ENCODE results near the gene NMNAT3.

The NMNAT3 gene

DNA sequence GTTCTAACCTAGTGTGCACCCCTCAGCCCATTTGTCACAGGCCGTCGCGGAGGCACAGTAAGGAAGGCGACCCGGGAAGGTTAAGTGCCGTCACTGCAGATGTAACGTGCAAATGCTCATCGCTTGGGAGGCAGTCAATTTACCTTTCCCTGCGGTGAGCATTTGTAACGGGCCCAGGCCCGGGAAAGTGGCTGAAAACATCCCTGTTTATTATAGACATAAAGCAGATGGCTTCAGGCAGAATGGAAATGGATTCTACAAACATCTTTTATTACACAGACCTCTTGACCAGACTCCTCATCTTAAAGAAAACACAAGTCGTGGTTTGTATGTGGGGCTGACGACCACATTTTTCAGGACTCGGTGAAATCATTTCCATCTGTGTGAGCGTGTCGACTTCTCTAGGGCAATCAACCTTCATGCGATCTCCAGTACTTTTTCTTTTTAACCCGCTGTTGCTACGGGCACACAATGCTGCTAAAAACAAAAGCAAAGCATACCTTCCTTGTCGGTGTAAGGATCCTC is 43.6 kb downstream of the NMNAT3 start:
- CTCF ChIA-PET: no interaction called here
- DNase-seq (ENCODE audit: extremely low spot score): no peak
- TF ChIP-seq ZNF384 (IDR thresholded peaks at IDR 0.05) (no peak), TARDBP (IDR thresholded peaks at IDR 0.05) (no peak), PKNOX1 (IDR thresholded peaks at IDR 0.05) (no peak), SP1 (IDR thresholded peaks at IDR 0.05) (no peak), NFRKB (IDR thresholded peaks at IDR 0.05) (no peak), LEF1 (IDR thresholded peaks at IDR 0.05; ENCODE audit: borderline replicate concordance) (no peak), FOXK2 (IDR thresholded peaks at IDR 0.05) (no peak), SUZ12 (IDR thresholded peaks at IDR 0.05) (no peak), BHLHE40 (IDR thresholded peaks at IDR 0.05; ENCODE audit: borderline replicate concordance) (no peak), CTBP1 (IDR thresholded peaks at IDR 0.05; ENCODE audit: borderline replicate concordance) (no peak), FOXA1 (IDR thresholded peaks at IDR 0.05) (no peak), FOXM1 (IDR thresholded peaks at IDR 0.05; ENCODE audit: borderline replicate concordance) (no peak), ARNT (IDR thresholded peaks at IDR 0.05) (no peak), HDGF (IDR thresholded peaks at IDR 0.05; ENCODE audit: borderline replicate concordance) (no peak)
- POLR2A ChIA-PET: no interaction called here

DNA sequence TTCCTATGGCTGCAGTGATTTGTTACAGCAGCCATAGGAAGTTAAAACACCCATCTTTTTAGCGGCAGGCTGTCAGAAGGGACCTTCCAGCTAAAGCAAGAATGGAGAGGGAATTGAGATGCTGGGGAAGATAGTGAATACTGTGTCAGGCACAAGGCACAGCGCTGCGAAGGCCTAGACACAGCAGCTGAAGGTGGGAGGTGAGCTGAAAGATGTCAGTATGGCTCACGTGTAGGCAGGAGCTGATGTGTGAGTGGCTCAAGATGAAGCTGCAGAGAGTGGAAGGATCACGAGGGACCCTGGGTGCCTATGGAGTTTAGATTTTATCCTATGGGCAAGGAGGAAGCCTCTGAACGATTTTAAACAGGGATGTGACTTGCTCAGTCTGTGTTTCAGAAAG is 44.3 kb downstream of the NMNAT3 start:
- ChIA-PET POLR2A (no interaction called here), CTCF (no interaction called here)
- no peak for DNase-seq (ENCODE audit: extremely low spot score)

DNA sequence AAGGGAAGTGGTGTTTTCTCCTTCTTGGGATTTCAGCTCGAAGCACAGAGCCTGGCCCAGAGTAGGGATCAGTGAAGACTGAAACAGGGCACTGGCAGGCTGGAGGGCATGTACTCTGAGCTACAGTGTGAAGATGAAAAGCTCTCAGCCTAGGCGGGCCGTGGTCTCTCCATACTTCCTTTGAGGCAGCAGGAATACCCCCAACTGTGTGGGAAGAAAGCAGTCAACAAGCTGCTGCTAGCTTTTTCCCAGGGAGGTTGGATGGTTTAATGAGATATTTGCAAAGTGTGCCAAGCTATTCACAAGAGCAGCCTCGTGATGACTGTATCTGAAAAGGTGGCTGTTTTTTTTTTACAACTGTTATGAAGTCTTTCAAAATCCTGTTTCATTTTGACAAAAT is 47.2 kb downstream of the NMNAT3 start:
- CTCF ChIA-PET: interaction anchor here (0.6 kb wide), 2 partner anchors 780 to 916 kb away, joined by 3 read pairs; no protein-coding TSS in a partner anchor
- POLR2A ChIA-PET: no interaction called here

More for the DNA sequence above, 44.3 kb downstream of the NMNAT3 start:
- TF ChIP-seq LEF1 (IDR thresholded peaks at IDR 0.05; ENCODE audit: borderline replicate concordance) (no peak), ARNT (IDR thresholded peaks at IDR 0.05) (no peak), FOXA1 (IDR thresholded peaks at IDR 0.05) (no peak), FOXM1 (IDR thresholded peaks at IDR 0.05; ENCODE audit: borderline replicate concordance) (no peak), SP1 (IDR thresholded peaks at IDR 0.05) (no peak), SUZ12 (IDR thresholded peaks at IDR 0.05) (no peak), ELF4 (IDR thresholded peaks at IDR 0.05) (no peak), TARDBP (IDR thresholded peaks at IDR 0.05) (no peak), BHLHE40 (IDR thresholded peaks at IDR 0.05; ENCODE audit: borderline replicate concordance) (no peak), PKNOX1 (IDR thresholded peaks at IDR 0.05) (no peak), CTBP1 (IDR thresholded peaks at IDR 0.05; ENCODE audit: borderline replicate concordance) (no peak)

DNA sequence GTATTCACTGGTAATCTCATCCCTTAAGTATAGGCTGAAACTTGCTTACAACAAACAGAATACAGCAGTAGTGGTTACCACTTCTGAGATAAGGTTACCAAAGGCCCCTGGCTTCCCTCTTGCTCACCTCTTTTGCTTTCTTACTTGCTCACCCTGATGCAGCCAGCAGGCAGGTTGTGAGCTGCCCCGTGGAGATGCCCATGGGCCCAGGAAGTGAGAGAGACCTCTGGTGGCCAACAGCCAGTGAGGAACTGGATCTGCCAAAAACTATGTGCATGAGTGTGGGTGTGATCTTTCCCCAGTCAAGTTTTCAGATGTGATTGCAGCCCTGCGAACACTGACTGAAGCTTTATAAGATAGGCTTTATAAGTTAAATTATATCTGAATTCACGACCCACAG is 48.7 kb downstream of the NMNAT3 start:
- ChIA-PET POLR2A (no interaction called here), CTCF (no interaction called here)
- DNase-seq (ENCODE audit: extremely low spot score): peak; percentile 55
- no peak for TF ChIP-seq PKNOX1 (IDR thresholded peaks at IDR 0.05)
- no peak for TF ChIP-seq TARDBP (IDR thresholded peaks at IDR 0.05)
- TF ChIP-seq FOXM1 (IDR thresholded peaks at IDR 0.05; ENCODE audit: borderline replicate concordance): no peak
- TF ChIP-seq SP1 (IDR thresholded peaks at IDR 0.05): no peak
- no peak for TF ChIP-seq ELF4 (IDR thresholded peaks at IDR 0.05)
- TF ChIP-seq SUZ12 (IDR thresholded peaks at IDR 0.05): no peak
- no peak for TF ChIP-seq ARNT (IDR thresholded peaks at IDR 0.05)
- TF ChIP-seq BHLHE40 (IDR thresholded peaks at IDR 0.05; ENCODE audit: borderline replicate concordance): no peak
- no peak for TF ChIP-seq HDGF (IDR thresholded peaks at IDR 0.05; ENCODE audit: borderline replicate concordance)
- TF ChIP-seq L3MBTL2 (conservative IDR thresholded peaks at IDR 0.05): no peak
- no peak for TF ChIP-seq FOXA1 (IDR thresholded peaks at IDR 0.05)
- no peak for TF ChIP-seq FOXK2 (IDR thresholded peaks at IDR 0.05)
- no peak for TF ChIP-seq NFRKB (IDR thresholded peaks at IDR 0.05)
- no peak for TF ChIP-seq CTBP1 (IDR thresholded peaks at IDR 0.05; ENCODE audit: borderline replicate concordance)

More for the DNA sequence above, 47.2 kb downstream of the NMNAT3 start:
- TF ChIP-seq SP1 (IDR thresholded peaks at IDR 0.05): no peak
- no peak for TF ChIP-seq ZNF384 (IDR thresholded peaks at IDR 0.05)
- TF ChIP-seq BHLHE40 (IDR thresholded peaks at IDR 0.05; ENCODE audit: borderline replicate concordance): no peak
- TF ChIP-seq CTBP1 (IDR thresholded peaks at IDR 0.05; ENCODE audit: borderline replicate concordance): no peak
- TF ChIP-seq FOXM1 (IDR thresholded peaks at IDR 0.05; ENCODE audit: borderline replicate concordance): no peak
- DNase-seq (ENCODE audit: extremely low spot score): no peak

- ChIA-PET POLR2A (no interaction called here), CTCF (no interaction called here)
- TF ChIP-seq NFRKB (IDR thresholded peaks at IDR 0.05) (no peak), CTBP1 (IDR thresholded peaks at IDR 0.05; ENCODE audit: borderline replicate concordance) (no peak), ZNF384 (IDR thresholded peaks at IDR 0.05) (no peak), BHLHE40 (IDR thresholded peaks at IDR 0.05; ENCODE audit: borderline replicate concordance) (no peak), L3MBTL2 (conservative IDR thresholded peaks at IDR 0.05) (no peak), PKNOX1 (IDR thresholded peaks at IDR 0.05) (no peak), LEF1 (IDR thresholded peaks at IDR 0.05; ENCODE audit: borderline replicate concordance) (no peak), SUZ12 (IDR thresholded peaks at IDR 0.05) (no peak)
Observed at GRCh38 chr3:139627759-139628158, 50.0 kb downstream of the NMNAT3 start.

GRCh38 chr3:139620438-139620837 is 57.3 kb downstream of the NMNAT3 start:
- ChIA-PET CTCF (interaction anchor here (0.6 kb wide), 1 partner anchor 23 kb away, joined by 3 read pairs; no protein-coding TSS in a partner anchor), POLR2A (no interaction called here)
- no peak for TF ChIP-seq FOXM1 (IDR thresholded peaks at IDR 0.05; ENCODE audit: borderline replicate concordance)
- TF ChIP-seq BHLHE40 (IDR thresholded peaks at IDR 0.05; ENCODE audit: borderline replicate concordance): no peak
- no peak for TF ChIP-seq L3MBTL2 (conservative IDR thresholded peaks at IDR 0.05)
- TF ChIP-seq SUZ12 (IDR thresholded peaks at IDR 0.05): no peak
- no peak for TF ChIP-seq LEF1 (IDR thresholded peaks at IDR 0.05; ENCODE audit: borderline replicate concordance)
- TF ChIP-seq NFRKB (IDR thresholded peaks at IDR 0.05): no peak
- no peak for TF ChIP-seq FOXK2 (IDR thresholded peaks at IDR 0.05)
- TF ChIP-seq CTBP1 (IDR thresholded peaks at IDR 0.05; ENCODE audit: borderline replicate concordance): no peak
- TF ChIP-seq HDGF (IDR thresholded peaks at IDR 0.05; ENCODE audit: borderline replicate concordance): no peak
- no peak for TF ChIP-seq ZNF384 (IDR thresholded peaks at IDR 0.05)
- no peak for TF ChIP-seq PKNOX1 (IDR thresholded peaks at IDR 0.05)
- TF ChIP-seq ELF4 (IDR thresholded peaks at IDR 0.05): no peak
- no peak for TF ChIP-seq ARNT (IDR thresholded peaks at IDR 0.05)
- no peak for DNase-seq (ENCODE audit: extremely low spot score)

More at GRCh38 chr3:139627759-139628158, 50.0 kb downstream of the NMNAT3 start:
- DNase-seq (ENCODE audit: extremely low spot score): no peak

Data from HEK293T (cell line).